Measurements from ENCODE around the gene DPH1.

The DPH1 gene

GRCh38 chr17:2029911-2030778, at the start of gene DPH1:
Gene DPH1, plus strand, starts transcription at chr17:2030153. Its CDS starts 17 bp downstream, at chr17:2030170.
- H3K27ac ChIP-seq (ENCODE audit: extremely low read depth, low read depth, low read length), result peak within 1 kb of the TSS; percentile 84
- H3K4me3 ChIP-seq (ENCODE audit: low read depth, low read length), result peak within 1 kb of the TSS; percentile 97
- H3K4me1 ChIP-seq (ENCODE audit: control insufficient read depth, insufficient read depth, low read length), result peaks cover 5% of the 10 kb centered on the region
- CTCF ChIA-PET, result interaction anchor here (0.6 to 12.2 kb wide), 8 partner anchors 23 to 309 kb away, joined by 3 to 145 read pairs (median 4); no protein-coding TSS in a partner anchor
- H3K36me3 ChIP-seq (ENCODE audit: control insufficient read depth in 2 of 2, insufficient read depth in 1 of 2, low read length in 2 of 2), result peaks cover 0 to 16% of the 10 kb centered on the region in 2 experiments; a peak in 1 of 3 replicates
- POLR2A ChIA-PET, result interaction anchor here (1.6 kb wide), 1 partner anchor 274 kb away, joined by 4 read pairs; the partner anchor contains the start of genes SMG6 and SRR
- H3K9me3 ChIP-seq (ENCODE audit: control insufficient read depth, insufficient read depth, low read depth, low read length), result no peaks in the 10 kb centered on the region
- TF ChIP-seq ZNF600 (tag by site-specific recombination; IDR thresholded peaks at IDR 0.05) (peak; percentile 94), ZBTB1 (tag by site-specific recombination; IDR thresholded peaks at IDR 0.05) (no peak), ZNF239 (tag by site-specific recombination; IDR thresholded peaks at IDR 0.05) (no peak), ZNF571 (tag by site-specific recombination; IDR thresholded peaks at IDR 0.05) (no peak), ZNF211 (tag by site-specific recombination; IDR thresholded peaks at IDR 0.05; ENCODE audit: low read depth) (no peak), BCL6B (tag by site-specific recombination; IDR thresholded peaks at IDR 0.05) (no peak), ZNF223 (tag by site-specific recombination; IDR thresholded peaks at IDR 0.05) (no peak), ZNF266 (tag by site-specific recombination; IDR thresholded peaks at IDR 0.05; ENCODE audit: low read depth) (no peak), OSR2 (tag by site-specific recombination; IDR thresholded peaks at IDR 0.05) (no peak), ZNF133 (tag by site-specific recombination; IDR thresholded peaks at IDR 0.05) (no peak), ZNF610 (tag by site-specific recombination; IDR thresholded peaks at IDR 0.05; ENCODE audit: borderline replicate concordance) (no peak; the same call in 1 of the 2 replicates), KLF10 (tag by site-specific recombination; IDR thresholded peaks at IDR 0.05) (peak; percentile 48; the same call in 1 of the 2 replicates), SCRT2 (tag by site-specific recombination; IDR thresholded peaks at IDR 0.05) (no peak), ZBTB7A (tag by site-specific recombination; IDR thresholded peaks at IDR 0.05; ENCODE audit: low read depth) (peak; percentile 56; the same call in 1 of the 2 replicates), SP7 (tag by site-specific recombination; IDR thresholded peaks at IDR 0.05) (peak; percentile 81), ZNF48 (tag by site-specific recombination; IDR thresholded peaks at IDR 0.05) (no peak), ZNF140 (tag by site-specific recombination; IDR thresholded peaks at IDR 0.05) (no peak), HOXC10 (CRISPR knock-in tag; IDR thresholded peaks at IDR 0.05) (no peak), ZSCAN4 (tag by site-specific recombination; IDR thresholded peaks at IDR 0.05) (0 out of 2 replicates have a peak, but pooled peaks have one; percentile 18), ZNF423 (tag by site-specific recombination; IDR thresholded peaks at IDR 0.05) (no peak), ZNF121 (tag by site-specific recombination; IDR thresholded peaks at IDR 0.05) (no peak), ZSCAN16 (tag by site-specific recombination; IDR thresholded peaks at IDR 0.05) (no peak), ZNF658 (tag by site-specific recombination; IDR thresholded peaks at IDR 0.05) (no peak), ZNF558 (tag by site-specific recombination; IDR thresholded peaks at IDR 0.05) (no peak), ZNF221 (tag by site-specific recombination; IDR thresholded peaks at IDR 0.05; ENCODE audit: borderline replicate concordance) (no peak), ZSCAN5A (tag by site-specific recombination; IDR thresholded peaks at IDR 0.05) (no peak), ZNF394 (tag by site-specific recombination; IDR thresholded peaks at IDR 0.05; ENCODE audit: borderline replicate concordance) (no peak; the same call in 1 of the 2 replicates), ZNF148 (tag by site-specific recombination; IDR thresholded peaks at IDR 0.05; ENCODE audit: borderline replicate concordance) (no peak)

Data from HEK293 (cell line).